ENCODE data around the gene GRHPR.

The GRHPR gene

GRCh38 chr9:37399336-37399735 lies 23.2 kb upstream of the GRHPR start:
- DNase-seq, result no peak

GRCh38 chr9:37404590-37404989 lies 17.9 kb upstream of the GRHPR start:
- DNase-seq, result no peak

GRCh38 chr9:37405350-37405749 lies 17.1 kb upstream of the GRHPR start:
- DNase-seq, result no peak

- no peak for DNase-seq
These were observed 16.6 kb upstream of the GRHPR start for GRCh38 chr9:37405764-37406380.

GRCh38 chr9:37406603-37407401 lies 15.7 kb upstream of the GRHPR start:
- no peak for DNase-seq

GRCh38 chr9:37407468-37407867 lies 15.0 kb upstream of the GRHPR start:
- DNase-seq, result no peak

GRCh38 chr9:37408933-37409710 lies 13.4 kb upstream of the GRHPR start:
- no peak for DNase-seq

GRCh38 chr9:37410354-37410861 lies 12.1 kb upstream of the GRHPR start:
- no peak for DNase-seq

- DNase-seq, result no peak
These were observed 11.3 kb upstream of the GRHPR start for GRCh38 chr9:37410969-37411785.

- DNase-seq, result no peak
These were observed 9.9 kb upstream of the GRHPR start for GRCh38 chr9:37412431-37413151.

GRCh38 chr9:37413311-37413710 lies 9.2 kb upstream of the GRHPR start:
- no peak for DNase-seq

GRCh38 chr9:37414503-37414943 lies 8.0 kb upstream of the GRHPR start:
- no peak for DNase-seq

GRCh38 chr9:37415011-37415719 lies 7.3 kb upstream of the GRHPR start:
- DNase-seq, result peak; percentile 81

- no peak for DNase-seq
These were observed 5.2 kb upstream of the GRHPR start for GRCh38 chr9:37417252-37417803.

GRCh38 chr9:37417857-37418618 lies 4.5 kb upstream of the GRHPR start:
- DNase-seq, result no peak

- no peak for DNase-seq
These were observed 3.3 kb upstream of the GRHPR start for GRCh38 chr9:37419204-37419603.

GRCh38 chr9:37420271-37421215 lies 2.0 kb upstream of the GRHPR start:
- DNase-seq, result no peak

- DNase-seq, result peak; percentile 22
These were observed 595 bp upstream of the GRHPR start for GRCh38 chr9:37421914-37422288.

- no peak for DNase-seq
These were observed 1.0 kb downstream of the GRHPR start for GRCh38 chr9:37423508-37423907.
